DND-41 (cell line): ENCODE results near the gene MAG.

Source experiments
- EZH2 ChIP-seq: IDR thresholded peaks from 3 replicates; pipeline ENCODE4 v1.6.1; 2012; ENCODE audit warnings: borderline replicate concordance, low read depth, mild to moderate bottlenecking, moderate library complexity, low read length, inconsistent platforms; ENCODE audit not compliant: severe bottlenecking
- TF ChIP-seq, protein P1 (sequence below): IDR thresholded peaks from 2 replicates; pipeline ENCODE4 v1.5.1; 2012; ENCODE audit warnings: borderline replicate concordance, low read length, moderate library complexity, mild to moderate bottlenecking; ENCODE audit not compliant: poor library complexity, severe bottlenecking; ENCODE audit errors: extremely low read depth

DNA sequence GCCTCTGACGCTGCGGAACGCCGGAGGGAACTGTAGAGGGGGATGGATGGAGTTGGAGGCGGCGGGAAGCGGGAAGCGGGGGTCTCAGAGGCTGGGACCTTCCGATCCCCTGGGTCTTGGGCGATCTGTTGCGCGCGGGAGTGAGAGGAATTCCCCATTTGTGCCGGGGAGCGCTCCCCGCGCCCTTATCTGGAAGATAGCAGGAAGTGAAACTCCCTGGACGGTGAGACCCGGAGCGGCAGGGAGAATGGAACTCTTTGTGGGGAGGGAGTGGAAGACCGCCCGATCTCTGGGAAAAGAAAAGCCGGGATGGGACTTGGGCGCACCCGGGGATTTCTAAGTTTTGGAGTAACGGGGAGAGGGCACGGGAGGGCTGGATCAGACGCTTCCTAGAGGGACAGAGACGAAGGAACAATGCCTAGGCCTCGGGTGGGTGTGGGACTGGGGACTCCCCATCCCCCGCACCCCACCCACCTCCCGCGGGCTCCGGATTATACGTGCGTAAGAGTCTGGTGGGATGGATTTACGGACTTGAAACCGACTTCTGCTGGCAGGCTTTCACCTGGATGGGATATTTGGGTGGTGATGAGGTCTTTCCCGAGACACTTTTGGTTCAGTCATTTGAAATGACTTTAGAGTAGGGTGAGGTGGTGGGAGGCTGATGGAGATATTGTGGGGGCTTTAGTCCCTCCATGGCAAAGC, 42.7 kb upstream of the MAG start:
- TF ChIP-seq, protein P1, sequence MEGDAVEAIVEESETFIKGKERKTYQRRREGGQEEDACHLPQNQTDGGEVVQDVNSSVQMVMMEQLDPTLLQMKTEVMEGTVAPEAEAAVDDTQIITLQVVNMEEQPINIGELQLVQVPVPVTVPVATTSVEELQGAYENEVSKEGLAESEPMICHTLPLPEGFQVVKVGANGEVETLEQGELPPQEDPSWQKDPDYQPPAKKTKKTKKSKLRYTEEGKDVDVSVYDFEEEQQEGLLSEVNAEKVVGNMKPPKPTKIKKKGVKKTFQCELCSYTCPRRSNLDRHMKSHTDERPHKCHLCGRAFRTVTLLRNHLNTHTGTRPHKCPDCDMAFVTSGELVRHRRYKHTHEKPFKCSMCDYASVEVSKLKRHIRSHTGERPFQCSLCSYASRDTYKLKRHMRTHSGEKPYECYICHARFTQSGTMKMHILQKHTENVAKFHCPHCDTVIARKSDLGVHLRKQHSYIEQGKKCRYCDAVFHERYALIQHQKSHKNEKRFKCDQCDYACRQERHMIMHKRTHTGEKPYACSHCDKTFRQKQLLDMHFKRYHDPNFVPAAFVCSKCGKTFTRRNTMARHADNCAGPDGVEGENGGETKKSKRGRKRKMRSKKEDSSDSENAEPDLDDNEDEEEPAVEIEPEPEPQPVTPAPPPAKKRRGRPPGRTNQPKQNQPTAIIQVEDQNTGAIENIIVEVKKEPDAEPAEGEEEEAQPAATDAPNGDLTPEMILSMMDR: no peak
- no peak for TF ChIP-seq EZH2
